Left ventricle myocardium inferior (tissue), 1 donor: ENCODE results near the gene CAPN8. TPM values are rescaled to one million over a fixed set of nuclear protein-coding genes. Genes with fewer than 3 reads are reported as not detected.

ENCODE experiments used
- DNase-seq: peaks from one replicate; pipeline ENCODE4 v3.0.0-alpha.2; 2020
- H3K27ac ChIP-seq: fragments of 200-600 bp; replicated peaks from 2 replicates; pipeline ENCODE4 v1.8.0; 2021
- H3K27me3 ChIP-seq: fragments of 200-600 bp; 2 replicates; pipeline ENCODE4 v1.8.0; 2021; ENCODE audit warnings: low read depth
- H3K36me3 ChIP-seq: fragments of 200-600 bp; 2 replicates; pipeline ENCODE4 v1.8.0; 2021
- H3K4me1 ChIP-seq: fragments of 200-600 bp; 2 replicates; pipeline ENCODE4 v1.8.0; 2021
- H3K4me3 ChIP-seq: fragments of 200-600 bp; 2 replicates; pipeline ENCODE4 v1.8.0; 2021; ENCODE audit warnings: mild to moderate bottlenecking, moderate library complexity
- H3K9me3 ChIP-seq: fragments of 200-600 bp; replicated peaks from 2 replicates; pipeline ENCODE4 v1.8.0; 2021
- intact Hi-C: fragments of 100-400 bp; cut with micrococcal nuclease; formaldehyde crosslinking; loops from one replicate; pipeline ENCODE4 v1.11.0; 2022
- total RNA-seq: library from RNA; stranded (reverse); fragmentation: NEBNext Ultra II Directional; extraction: Animal tissue kit (Norgen Biotek cat#: 25700); gene quantifications from one replicate; pipeline ENCODE4 v1.2.1, GENCODE V29; 2021
- TF ChIP-seq, protein P1 (sequence below): fragments of 200-600 bp; IDR thresholded peaks from 2 replicates; pipeline ENCODE4 v1.8.0; 2021; ENCODE audit warnings: antibody characterized with exemption, mild to moderate bottlenecking, borderline replicate concordance
- donor health status: DM: no; HTN: yes; CAD: no; lungs with severe emphysema.

The CAPN8 gene
- total RNA-seq, 1 donor from 2014 or later: not detected

DNA sequence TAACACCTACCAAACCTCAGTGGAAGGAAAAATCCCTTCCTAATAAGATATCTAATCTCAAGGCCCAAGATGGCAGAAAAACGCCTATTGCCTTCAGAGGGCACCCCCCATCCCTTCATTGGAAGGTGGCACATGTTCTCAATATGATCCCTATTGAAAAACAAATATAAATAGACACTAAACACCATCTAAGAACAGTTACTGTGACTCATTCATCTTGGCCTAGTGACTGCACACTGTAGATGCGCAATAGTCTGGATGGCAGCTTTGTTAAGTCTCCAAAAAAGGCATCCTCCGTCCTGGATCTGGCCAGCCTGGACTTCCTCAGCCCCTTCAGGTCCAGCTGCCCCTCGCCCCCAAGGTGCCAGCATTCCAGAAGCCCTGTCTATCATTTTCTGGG is 121.9 kb downstream of the CAPN8 start:
- H3K36me3 ChIP-seq: no peaks in the 10 kb centered on the region
- no peak overlapping the region for H3K4me3 ChIP-seq
- no peak overlapping the region for H3K27ac ChIP-seq
- DNase-seq: no peak
- H3K27me3 ChIP-seq: peaks cover 28% of the 10 kb centered on the region
- H3K9me3 ChIP-seq: peaks cover 8% of the 10 kb centered on the region
- TF ChIP-seq, protein P1, sequence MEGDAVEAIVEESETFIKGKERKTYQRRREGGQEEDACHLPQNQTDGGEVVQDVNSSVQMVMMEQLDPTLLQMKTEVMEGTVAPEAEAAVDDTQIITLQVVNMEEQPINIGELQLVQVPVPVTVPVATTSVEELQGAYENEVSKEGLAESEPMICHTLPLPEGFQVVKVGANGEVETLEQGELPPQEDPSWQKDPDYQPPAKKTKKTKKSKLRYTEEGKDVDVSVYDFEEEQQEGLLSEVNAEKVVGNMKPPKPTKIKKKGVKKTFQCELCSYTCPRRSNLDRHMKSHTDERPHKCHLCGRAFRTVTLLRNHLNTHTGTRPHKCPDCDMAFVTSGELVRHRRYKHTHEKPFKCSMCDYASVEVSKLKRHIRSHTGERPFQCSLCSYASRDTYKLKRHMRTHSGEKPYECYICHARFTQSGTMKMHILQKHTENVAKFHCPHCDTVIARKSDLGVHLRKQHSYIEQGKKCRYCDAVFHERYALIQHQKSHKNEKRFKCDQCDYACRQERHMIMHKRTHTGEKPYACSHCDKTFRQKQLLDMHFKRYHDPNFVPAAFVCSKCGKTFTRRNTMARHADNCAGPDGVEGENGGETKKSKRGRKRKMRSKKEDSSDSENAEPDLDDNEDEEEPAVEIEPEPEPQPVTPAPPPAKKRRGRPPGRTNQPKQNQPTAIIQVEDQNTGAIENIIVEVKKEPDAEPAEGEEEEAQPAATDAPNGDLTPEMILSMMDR: no peak
- H3K4me1 ChIP-seq: no peaks in the 10 kb centered on the region
- intact Hi-C loops: no loop called here

DNA sequence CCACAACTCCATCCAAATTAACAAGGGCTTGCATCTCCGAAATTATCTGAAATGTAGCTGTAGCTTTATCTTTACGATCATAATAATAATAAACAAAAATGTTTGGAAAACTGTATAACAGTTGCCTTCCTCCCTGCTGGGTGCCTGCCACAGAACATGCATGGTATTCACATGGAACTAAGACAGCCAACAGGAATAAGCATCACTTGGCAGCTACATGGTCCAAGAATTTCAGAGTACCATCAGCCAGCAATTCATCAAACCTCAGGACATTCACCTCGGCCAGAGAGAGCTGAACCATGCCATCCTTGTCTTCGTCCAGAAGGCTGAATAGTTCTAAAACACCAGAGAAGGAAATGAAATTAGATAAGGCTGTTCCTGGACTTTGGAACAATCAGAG is 122.7 kb downstream of the CAPN8 start:
- Histone ChIP-seq H3K27me3 (peaks cover 30% of the 10 kb centered on the region), H3K36me3 (no peaks in the 10 kb centered on the region), H3K4me3 (no peak overlapping the region), H3K9me3 (peaks cover under 1% of the 10 kb centered on the region), H3K27ac (no peak overlapping the region), H3K4me1 (no peaks in the 10 kb centered on the region)
- intact Hi-C loops: no loop called here
- no peak for DNase-seq
- TF ChIP-seq, protein P1: no peak

DNA sequence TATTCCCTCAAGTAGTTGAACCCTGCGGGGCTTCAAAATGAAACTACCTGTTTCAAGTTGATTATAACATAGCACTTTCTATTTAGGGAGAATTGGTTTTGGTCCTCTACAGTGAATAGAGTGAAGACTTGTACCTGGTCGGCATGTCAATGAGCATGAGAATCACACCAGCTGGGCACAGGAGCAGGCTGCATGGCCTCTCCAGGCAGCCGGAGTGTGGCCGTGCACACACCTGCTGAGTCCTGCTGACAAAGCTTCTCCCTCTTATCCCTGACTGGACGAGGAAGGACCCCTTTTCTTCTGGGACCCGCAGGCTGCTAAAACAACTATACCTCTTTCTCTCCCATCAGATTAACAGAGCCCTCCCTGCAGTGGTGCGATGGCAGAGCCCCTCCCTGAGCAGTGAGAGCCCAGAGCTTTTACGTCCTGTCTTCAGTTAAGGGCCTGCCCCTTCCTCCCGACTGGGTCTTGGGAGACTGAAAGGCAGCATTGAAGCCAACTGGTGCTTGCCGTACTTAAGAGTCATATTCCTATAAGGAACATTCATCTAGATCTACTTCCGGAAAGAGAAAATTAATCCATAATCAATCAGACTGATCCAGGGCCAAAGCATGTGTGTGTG is 124.9 kb downstream of the CAPN8 start:
- Histone ChIP-seq H3K27ac (no peak overlapping the region), H3K4me1 (no peaks in the 10 kb centered on the region), H3K27me3 (peaks cover 47% of the 10 kb centered on the region), H3K4me3 (no peak overlapping the region), H3K9me3 (no peaks in the 10 kb centered on the region), H3K36me3 (no peaks in the 10 kb centered on the region)
- TF ChIP-seq, protein P1: no peak
- intact Hi-C loops: no loop called here
- no peak for DNase-seq

DNA sequence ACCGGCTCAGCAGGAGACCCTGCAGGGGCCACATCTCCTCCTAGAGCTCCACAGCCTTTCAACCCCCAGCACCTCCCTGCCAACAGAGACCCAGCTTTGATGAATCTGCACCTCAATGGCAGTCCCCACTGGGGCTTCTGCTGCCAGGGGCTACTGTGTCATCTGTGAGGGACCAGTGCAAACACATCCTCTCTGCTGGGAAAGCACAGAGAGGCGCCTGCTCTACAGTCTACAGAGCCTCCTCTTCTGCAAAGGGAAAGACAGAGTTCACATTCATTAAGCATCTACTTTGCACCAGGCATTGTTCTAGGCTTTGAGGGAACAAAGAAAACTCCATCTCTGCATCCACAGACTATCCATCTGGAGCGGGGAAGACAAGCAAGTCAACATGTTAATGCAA is 125.8 kb downstream of the CAPN8 start:
- intact Hi-C loops: no loop called here

DNA sequence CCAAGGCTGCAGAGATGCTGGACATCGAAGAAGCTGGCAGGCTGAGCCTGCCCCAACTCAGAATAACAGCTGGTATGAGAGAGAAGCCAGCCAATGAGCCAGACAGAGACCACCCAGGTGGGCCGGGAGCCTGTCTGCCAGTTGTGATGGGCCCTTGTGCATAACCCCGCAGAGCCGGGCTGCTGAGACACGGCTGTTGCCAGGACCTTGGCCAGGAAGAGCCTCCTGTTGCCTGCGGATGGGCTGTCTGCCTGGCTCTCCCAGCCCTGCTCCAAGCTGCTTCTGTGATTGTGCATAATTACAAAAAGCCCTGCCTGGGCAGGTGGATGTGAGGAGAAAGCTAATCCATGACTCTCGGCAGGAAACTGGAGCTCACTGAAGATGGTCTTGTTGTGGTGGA is 126.5 kb downstream of the CAPN8 start:
- DNase-seq: no peak
- peaks cover 52% of the 10 kb centered on the region for H3K27me3 ChIP-seq
- H3K4me3 ChIP-seq: no peak overlapping the region
- intact Hi-C loops: no loop called here
- TF ChIP-seq, protein P1: no peak
- no peaks in the 10 kb centered on the region for H3K36me3 ChIP-seq
- no peaks in the 10 kb centered on the region for H3K9me3 ChIP-seq
- H3K4me1 ChIP-seq: no peaks in the 10 kb centered on the region
- no peak overlapping the region for H3K27ac ChIP-seq

More for the DNA sequence above, 125.8 kb downstream of the CAPN8 start:
- Histone ChIP-seq H3K9me3 (no peaks in the 10 kb centered on the region), H3K4me1 (no peaks in the 10 kb centered on the region), H3K27ac (no peak overlapping the region), H3K36me3 (no peaks in the 10 kb centered on the region), H3K4me3 (no peak overlapping the region), H3K27me3 (peaks cover 47% of the 10 kb centered on the region)
- DNase-seq: no peak
- TF ChIP-seq, protein P1: no peak
